ENCODE data around the gene SORL1.

SORL1 gene

GRCh38 chr11:121412711-121413415 lies 39.3 kb upstream of the SORL1 start:
- DNase-seq (ENCODE audit: low read depth in 2 of 2): no peak
- H3K4me3 ChIP-seq (replicated peaks in 1 of 2; ENCODE audit: low read depth in 2 of 2, low read length in 2 of 2): no peak overlapping the region
- TF ChIP-seq CTCF (IDR thresholded peaks at IDR 0.05; ENCODE audit: low read depth, low read length): no peak

DNA sequence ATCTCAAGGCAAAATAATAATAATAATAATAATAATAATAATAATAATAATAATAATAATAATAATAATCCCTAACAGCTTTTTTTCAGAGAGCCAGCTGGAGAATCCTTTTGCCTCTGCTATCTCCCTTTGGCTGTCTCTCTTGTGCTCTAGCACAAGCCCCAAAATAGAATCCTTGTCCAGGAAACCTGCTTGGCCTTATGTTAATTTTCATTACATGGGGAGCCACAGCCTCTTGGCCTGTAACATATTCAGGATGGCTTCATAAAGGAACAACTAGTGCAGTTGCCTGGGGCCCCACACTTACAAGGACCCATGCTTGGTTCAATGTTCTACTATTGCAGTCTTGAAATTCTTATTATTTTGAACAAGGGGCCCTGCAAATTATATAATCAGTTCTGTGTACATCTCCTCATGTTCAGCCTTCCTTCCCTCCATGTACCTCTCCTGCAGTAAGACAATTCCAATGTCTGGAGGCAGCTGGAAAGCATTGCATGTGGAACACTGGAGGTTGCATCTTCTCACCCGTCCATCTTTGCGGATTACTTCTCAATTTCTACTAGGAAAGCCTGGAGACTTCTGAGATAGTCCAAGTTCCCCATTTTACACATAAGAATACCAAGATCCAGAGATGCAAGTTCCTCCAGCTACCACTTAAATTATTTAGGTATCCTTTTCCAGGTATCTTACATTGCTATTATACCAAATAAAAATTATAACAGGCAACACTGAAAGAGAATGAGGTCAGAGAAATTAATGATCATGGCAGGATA lies 37.8 kb upstream of the SORL1 start:
- no peak for TF ChIP-seq CTCF (IDR thresholded peaks at IDR 0.05; ENCODE audit: low read depth, low read length)
- H3K4me3 ChIP-seq (replicated peaks in 1 of 2; ENCODE audit: low read depth in 2 of 2, low read length in 2 of 2): no peak overlapping the region
- no peak for DNase-seq (ENCODE audit: low read depth in 2 of 2)

DNA sequence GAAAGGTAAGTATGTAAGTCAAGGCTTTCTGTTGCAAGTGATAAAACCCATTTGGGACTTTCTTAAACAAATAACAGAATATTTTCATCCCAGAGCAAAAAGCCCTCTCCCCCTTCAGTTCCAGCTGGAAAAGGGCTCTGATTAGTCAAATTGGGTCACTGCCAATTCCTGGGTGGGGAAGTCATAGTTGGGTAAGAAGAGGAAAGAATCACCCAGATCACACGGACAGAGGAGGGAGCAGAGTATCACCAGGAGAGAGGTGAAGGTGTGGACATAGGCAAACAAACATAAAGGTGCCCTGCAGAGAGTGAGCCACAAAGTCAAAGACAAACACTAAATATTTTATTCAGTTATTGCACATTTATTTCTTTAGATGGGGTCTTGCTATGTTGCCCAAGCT lies 36.3 kb upstream of the SORL1 start:
- DNase-seq (ENCODE audit: low read depth in 2 of 2): peak; percentile 27 to 37
- H3K4me3 ChIP-seq (replicated peaks in 1 of 2; ENCODE audit: low read depth in 2 of 2, low read length in 2 of 2): no peak overlapping the region
- no peak for TF ChIP-seq CTCF (IDR thresholded peaks at IDR 0.05; ENCODE audit: low read depth, low read length)

- DNase-seq (ENCODE audit: low read depth in 2 of 2): peak; percentile 82 to 97
- no peak overlapping the region for H3K4me3 ChIP-seq (replicated peaks in 1 of 2; ENCODE audit: low read depth in 2 of 2, low read length in 2 of 2)
- TF ChIP-seq CTCF (IDR thresholded peaks at IDR 0.05; ENCODE audit: low read depth, low read length): no peak
Measured at GRCh38 chr11:121417055-121417551, 35.0 kb upstream of the SORL1 start.

DNA sequence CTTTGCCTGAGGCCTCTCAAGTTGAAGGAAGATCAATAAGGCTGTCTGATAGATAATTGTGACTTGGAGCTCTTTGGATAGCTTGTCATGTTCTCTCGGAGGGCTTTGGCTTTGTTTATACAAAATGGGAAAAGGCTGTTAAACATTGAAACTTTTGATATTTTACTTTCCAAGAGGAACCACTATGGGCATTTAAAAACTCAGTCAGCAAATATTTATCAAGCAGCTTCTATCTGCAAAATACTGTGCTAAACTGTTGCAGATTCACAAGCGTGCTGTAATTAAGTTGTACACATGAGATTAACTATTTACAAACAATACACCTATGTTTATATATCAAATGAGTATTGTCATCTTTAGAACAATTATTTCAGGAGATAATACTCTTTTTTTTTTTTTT lies 34.5 kb upstream of the SORL1 start:
- H3K4me3 ChIP-seq (replicated peaks in 1 of 2; ENCODE audit: low read depth in 2 of 2, low read length in 2 of 2): no peak overlapping the region
- no peak for DNase-seq (ENCODE audit: low read depth in 2 of 2)
- no peak for TF ChIP-seq CTCF (IDR thresholded peaks at IDR 0.05; ENCODE audit: low read depth, low read length)

GRCh38 chr11:121418625-121419114 lies 33.4 kb upstream of the SORL1 start:
- no peak for TF ChIP-seq CTCF (IDR thresholded peaks at IDR 0.05; ENCODE audit: low read depth, low read length)
- H3K4me3 ChIP-seq (replicated peaks in 1 of 2; ENCODE audit: low read depth in 2 of 2, low read length in 2 of 2): no peak overlapping the region
- DNase-seq (ENCODE audit: low read depth in 2 of 2): peak in 1 of 2 donors; percentile 12

All from cardiac fibroblast (primary cell).